NCI-H82 treated with DMSO at 0.1 percent for 48 hours (cell line): ENCODE data around the gene PPP6R2.
"Not testable (repeated sequence)": the region's sequence is repeated elsewhere in the genome, so short reads cannot be mapped to it uniquely, and the experiment has no call there.

Source experiments
- DNase-seq: peaks from one replicate; lab custom pipeline; 2025; ENCODE audit not compliant: unreplicated experiment; lab: John Stamatoyannopoulos, UW

Gene PPP6R2

DNA sequence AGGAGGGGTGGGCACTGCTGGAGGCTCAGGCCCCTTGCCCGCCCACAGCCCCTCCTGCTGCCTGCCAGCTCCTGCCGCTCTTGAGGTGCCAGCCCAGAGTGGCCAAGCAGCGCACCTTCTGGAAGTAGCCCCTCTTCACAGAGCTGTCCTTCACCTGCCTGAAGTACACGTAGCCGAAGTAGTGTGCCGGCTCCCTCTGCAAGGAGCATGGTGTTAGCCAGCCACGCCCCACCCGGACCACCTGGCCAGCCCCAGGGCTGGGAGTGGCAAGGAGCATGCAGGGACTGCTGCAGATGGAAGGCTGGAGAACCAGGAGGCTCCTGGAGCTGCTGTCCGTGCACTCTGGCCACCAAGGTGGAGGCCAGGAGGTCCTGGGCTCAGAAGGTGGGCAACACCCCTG, 25.9 kb upstream of the PPP6R2 start:
- DNase-seq = no peak

DNA sequence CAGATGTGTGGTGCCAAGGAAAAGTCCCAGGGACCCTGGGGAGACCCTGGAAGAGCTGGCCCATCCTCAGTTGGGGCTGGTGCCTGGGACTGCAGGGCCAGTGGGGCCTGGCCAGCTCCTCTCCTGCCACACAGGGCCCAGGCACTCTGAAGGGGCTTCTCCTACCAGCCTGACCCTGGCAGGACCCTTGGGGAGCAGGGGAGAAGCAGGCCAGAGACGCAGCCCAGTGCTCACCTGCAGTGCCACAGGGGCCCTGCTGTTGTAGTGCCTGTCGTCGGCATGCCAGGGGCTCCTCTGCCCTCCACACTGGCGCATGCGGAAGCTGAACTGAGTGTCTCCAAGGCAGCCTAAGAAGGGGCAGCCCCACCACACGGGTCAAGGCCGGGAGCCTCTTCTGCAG, 25.5 kb upstream of the PPP6R2 start:
- no peak for DNase-seq

DNA sequence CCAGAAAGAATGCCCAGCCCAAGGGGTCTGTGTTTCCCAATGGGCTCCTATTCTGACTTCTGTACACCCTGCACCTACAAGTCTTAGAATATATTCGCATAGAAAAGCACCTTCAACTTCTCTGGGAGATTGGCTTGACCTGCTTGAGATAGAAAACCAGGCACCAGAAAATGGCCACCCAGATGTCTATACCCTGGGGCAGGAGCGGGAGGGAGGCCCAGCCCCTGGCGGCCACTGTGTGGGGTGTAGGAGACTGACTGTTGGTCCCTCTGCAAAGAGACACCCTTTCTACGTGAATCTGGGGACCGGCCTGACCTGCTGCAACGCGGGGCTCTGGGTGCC, 24.8 kb upstream of the PPP6R2 start:
- no peak for DNase-seq

DNA sequence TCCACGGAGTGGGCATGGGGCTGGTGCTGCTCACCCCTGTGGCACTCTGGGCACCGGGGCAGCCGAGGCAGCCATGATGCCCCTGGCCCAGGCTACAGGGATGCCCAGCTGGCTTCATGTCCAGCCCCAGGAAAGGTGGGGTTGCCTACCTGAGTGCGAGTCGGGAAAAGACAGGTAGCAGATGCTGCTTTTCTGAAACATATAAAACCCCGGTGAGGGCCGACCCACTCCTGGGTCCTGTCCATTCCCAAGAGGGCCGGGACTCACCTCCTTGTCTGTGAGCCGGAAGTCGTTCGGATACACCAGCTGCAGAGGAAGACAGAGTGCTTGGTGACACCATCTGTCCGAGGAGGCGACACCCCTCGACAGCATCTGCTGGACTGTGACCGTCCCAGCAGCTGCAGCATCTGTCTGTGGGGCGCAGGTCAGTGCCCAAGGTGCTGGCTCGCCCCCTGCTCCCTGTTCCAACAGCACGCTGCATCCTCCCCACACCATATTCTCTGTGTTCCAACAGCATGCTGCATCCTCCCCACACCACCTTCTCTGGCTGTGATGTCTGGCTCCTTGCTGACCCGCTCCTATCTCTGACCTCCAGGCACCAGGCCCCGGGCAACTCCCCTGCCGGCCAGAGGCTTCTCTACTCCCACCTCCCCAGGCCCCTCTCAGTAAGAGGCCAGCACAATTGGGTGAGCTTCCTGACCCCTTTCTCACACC, 24.3 kb upstream of the PPP6R2 start:
- DNase-seq = no peak

DNA sequence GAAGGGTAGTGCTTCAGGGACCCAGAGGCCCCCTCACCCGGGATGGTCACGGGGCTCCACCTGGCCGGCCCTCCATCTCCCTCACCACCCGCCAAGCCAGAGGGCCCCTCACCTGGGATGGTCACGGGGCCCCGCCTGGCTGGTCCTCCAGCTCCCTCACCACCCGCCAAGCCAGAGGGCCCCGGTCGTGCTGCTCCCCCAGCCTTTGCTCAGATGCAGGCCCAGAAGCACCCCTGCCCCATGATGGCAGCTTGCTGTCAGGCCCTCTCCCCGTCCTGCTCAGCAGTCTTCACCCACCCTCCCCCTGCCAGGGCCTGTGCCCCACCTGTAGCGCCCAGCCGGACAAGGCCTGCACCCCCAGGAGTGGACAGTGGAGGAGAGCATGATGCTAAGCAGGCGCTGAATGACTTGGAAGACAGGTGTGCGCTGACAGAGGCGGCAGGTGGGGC, 23.6 kb upstream of the PPP6R2 start:
- DNase-seq = no peak

DNA sequence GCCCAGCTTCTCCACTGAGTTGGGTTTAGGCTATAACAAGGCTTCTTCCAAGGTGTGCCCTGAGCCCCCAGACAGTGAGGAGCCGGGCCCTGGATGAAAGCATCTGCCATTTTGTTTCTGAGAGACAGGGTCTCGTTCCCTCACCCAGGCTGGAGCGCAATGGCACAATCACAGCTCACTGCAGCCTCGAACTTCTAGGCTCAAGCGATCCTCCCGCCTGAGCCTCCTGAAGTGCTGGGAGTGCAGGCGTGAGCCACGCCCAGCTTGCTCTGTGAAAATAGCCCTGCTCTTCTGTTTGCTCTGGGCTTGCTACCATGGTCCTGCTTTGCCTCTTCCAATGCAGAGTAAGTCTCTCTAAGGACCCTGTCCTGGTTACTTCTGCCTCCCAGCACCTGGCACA, 23.0 kb upstream of the PPP6R2 start:
- DNase-seq = no peak

DNA sequence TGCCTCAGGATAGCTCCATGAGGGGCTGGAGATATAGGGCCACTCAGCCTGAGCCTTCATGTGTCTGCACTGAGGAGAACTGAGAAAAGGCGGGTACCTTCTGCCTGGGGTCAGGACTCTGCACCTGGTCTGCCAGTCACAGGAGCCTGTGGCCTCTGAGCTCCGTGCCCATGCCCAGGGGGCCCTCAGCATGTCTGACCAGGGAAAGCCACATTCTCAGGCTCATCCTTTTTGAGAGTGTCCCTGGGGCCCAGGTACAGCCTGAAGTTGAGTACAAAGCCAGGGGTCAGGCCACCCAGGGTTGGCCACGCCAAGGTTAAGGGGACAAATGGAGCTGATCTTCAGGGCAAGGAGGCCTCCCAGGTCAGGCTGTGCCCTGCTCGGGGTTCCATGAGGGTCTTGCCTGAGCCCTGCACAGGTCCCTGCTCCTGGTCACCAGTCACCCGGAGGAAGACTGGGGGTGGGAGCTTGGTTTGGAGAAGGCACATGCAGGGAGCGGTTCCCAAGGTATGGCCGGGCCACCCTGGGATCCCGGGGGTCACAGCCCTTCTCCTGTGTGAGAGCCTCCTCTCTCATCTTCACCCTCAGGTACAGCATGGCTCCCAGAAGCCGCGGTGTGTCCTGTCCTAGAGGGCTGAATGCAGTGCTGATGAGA, 22.3 kb upstream of the PPP6R2 start:
- no peak for DNase-seq

DNA sequence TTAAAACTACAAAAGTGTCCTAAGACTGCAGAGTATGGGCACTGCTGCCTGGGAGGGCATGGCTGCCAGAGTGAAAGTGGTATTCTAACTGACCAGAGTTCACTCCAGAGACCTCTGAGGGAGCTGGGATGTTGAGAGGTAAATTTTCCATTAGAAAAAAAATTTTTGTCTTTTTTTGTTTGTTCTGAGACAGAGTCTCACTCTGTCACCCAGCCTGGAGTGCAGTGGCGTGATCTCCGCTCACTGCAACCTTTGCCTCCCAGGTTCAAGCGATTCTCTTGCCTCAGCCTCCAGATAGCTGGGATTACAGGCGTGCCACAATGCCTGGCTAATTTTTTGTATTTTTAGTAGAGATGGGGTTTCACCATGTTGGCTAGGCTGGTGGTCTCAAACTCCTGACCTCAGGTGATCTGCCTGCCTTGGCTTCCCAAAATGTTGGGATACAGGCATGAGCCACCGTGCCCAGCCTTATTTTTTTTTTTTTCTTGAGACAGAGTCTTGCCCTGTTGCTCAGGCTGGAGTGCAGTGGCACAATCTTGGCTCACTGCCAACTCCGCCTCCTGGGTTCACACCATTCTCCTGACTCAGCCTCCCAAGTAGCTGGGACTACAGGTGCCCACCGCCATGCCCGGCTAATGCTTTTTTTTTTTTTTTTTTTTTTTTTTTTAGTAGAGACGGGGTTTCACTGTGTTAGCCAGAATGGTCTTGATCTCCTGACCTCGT, 20.6 kb upstream of the PPP6R2 start:
- not testable (repeated sequence) for DNase-seq

DNA sequence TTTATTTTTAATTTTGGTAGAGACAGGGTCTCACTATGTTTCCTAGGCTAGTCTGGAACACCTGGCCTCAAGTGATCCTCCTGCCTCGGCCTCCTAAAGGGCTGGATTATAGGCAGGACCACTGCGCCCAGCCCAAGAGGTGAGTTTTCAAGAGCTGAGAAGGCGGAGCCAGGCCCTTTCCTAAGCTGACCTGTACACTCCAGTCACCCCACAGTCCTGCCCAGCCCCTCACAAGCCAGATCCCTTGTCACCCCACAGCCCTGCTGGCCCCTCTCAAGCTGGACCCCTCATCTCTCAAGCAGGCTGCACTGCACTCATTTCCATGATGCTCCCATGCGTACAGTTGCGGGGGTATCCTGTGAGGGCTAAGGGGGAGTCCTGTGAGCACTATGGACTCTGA, 19.2 kb upstream of the PPP6R2 start:
- no peak for DNase-seq

DNA sequence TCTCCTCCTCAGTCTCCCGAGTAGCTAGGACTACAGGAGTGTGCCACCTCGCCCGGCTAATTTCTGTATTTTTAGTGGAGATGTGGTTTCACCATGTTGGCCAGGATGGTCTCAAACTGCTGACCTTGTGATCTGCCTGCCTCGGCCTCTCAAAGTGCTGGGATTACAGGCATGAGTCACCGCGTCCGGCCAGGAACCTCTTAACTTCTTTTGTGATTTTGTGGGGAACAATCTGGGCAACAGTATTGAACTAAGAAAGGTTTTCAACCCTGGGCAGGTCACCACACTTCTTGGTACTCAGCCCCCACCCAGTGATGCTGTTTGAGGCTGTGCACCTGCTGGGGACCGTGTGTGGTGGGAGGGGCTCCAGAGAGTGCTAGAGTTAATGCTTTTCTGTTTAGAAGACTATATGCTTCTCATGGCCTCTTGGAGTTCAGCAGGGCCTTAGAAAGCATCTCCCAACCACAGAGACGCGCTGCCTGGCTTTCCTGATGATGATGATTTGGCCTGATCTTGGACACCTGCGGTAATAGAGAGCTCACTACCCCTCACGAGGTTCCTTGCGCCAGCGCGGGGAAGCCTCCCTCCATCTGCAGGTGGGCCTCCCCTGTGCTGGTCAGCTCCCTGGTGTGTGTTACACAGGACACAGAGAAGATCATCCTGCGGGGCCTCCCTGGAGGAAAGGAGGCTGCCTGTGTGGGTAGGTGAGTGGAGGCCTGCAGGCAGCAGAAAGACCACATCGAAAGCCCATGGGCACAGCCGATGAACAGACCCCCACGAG, 17.5 kb upstream of the PPP6R2 start:
- no peak for DNase-seq

DNA sequence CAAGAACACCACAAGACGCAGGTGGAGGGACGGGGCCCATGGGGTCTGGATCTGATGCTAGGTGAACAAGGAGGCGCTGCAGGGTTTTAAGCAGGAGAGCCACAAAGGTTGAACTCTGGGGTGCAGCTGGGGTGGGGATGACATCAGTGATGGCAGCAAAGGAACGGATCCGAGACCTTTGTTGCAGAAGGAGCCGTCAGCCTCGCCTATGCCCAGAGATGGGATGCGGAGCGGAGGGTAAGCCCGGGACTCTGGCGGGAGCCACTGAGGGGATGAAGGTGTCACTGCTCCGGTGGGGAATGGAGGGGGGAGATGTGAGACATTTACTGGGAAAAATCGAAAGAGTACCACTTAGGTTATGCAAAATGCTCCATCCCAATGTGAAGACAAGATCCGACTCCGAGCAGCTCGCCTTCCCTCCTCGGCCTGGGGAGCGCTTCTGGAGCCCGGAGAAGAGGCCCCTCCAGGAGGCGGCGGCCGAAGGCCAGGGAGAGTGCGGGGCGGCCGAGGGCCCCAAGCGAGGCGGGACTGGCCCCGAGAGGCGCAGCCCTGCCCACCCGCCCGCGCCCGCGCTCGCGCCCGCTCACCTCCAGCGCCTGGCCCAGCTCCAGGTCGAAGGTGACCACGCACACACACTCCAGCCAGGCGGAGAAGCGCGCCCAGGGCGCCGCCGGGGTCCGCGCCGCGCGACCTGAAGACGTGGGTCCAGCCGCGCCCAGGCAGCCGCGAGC, 16.7 kb upstream of the PPP6R2 start:
- no peak for DNase-seq

DNA sequence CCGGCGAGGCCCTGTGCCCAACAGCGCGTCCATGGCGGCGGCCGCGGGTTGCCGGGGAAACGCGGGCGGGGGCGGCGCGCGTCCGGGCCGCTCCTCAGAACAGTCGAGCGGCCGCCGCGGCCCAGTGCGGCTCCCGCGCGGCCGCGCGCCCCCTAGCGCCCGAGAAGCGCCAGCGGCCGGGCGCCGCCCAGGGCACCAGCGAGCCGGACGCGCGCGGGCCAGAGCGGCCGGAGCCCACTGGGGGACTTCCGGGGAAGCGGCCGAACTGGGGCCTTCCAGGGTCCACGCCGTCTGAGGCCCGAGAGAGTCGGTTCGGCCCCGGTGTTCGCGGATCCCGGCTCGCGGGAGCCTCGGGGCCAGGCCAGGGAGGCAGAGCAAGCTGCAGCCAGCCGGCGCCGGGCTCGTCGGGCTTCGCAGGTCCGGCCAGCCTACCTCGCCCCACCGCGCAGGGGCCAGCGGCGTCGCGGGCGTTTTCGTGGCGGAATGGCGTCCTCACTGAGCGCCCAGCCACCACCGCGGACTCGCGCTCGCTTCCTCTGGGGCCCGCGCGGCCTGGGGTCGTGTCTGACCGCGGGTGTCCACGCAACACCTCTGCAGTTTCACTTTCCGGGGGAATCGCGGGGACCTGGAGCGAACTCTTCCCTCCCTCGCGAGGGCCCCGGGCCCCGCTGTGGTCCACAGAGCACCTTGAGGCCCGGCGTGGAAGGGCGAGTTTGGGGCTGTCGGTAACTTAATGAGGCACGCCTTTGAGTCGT, 16.0 kb upstream of the PPP6R2 start, which contains the start of gene DENND6B:
Gene DENND6B (minus strand): TSS at position 57 of the 755 bp plus-strand sequence. CDS start 24 bp downstream, at position 33.
- peak; percentile 39 for DNase-seq

DNA sequence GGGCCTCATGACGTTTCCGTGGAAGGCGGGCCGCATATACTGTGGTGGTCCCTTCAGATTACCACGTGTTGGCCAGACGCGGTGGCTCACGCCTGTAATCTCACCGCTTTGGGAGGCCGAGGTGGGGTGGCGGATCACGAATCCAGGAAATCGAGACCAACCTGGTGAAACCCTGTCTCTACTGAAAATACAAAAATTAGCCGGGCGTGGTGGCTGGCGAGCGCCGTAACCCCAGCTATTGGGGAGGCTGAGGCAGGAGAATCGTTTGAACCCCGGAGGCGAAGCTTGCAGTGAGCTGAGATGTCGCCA, 15.5 kb upstream of the PPP6R2 start:
- DNase-seq = no peak

DNA sequence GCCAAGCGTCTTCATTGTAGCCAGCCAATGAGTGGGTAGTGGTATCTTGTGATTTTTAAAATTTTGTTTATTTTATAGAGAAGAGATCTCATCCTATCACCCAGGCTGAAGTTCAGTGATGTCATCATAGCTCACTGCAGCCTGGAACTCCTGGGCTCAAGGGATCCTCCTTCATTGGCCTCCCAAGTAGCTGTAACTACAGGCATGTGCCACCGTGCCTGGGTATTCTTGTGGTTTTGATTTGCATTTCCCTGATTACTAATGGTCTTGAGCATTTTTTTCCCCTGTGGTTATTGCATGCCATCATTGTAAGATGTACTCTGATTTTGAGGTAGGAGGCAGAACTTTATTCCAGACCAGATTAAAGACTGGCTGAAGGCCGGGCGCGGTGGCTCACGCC, 13.9 kb upstream of the PPP6R2 start:
- DNase-seq = no peak

DNA sequence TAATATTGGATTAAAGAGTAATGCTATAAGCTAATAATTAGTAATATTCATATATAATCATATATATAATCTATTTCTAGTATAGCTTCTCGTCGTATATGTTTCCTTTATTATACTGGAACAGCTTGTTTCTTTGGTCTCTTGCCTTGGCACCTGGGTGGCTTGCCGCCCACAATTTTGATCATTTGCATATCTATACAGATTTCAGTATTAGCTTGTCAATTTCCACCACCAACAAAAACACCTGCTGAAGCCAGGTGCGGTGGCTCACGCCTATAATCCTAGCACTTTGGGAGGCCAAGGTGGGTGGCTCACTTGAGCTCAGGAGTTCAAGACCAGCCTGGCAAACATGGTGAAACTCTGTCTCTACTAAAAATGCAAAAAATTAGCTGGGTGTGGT, 8.7 kb upstream of the PPP6R2 start:
- DNase-seq = not testable (repeated sequence)

DNA sequence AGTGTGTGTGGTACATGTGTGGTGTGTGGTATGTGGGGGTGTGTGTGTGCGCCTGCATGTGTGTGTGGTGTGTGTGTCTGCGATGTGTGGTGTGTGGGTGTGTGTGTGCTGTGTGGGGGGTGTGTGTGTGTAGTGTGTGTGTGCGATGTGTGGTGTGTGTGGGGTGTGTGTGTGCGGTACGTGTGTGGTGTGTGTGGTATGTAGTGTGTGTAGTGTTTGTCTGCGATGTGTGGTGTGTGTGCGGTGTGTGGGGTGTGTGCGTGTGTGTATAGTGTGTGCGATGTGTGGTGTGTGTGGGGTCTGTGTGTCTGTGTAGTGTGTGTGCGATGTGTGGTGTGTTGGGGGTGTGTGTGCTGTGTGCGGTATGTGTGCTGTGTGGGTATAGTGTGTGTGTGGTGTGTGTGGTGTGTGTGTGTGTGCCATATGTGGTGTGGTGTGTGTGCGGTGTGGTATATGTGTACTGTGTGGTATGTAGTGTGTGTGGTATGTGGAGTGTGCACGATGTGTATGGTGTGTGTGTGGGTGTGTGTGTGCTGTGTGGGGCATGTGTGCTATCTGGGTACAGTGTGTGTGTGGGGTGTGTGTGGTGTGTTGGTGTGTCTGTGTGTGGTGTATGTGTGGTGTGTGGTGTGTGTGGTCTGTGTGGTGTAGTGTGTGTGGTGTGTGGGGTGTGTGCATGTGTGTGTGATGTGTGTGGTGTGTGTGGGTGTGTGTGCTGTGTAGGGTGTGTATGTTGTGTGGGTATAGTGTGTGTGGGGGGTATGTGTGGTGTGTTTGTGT, 5.7 kb upstream of the PPP6R2 start:
- DNase-seq = no peak

DNA sequence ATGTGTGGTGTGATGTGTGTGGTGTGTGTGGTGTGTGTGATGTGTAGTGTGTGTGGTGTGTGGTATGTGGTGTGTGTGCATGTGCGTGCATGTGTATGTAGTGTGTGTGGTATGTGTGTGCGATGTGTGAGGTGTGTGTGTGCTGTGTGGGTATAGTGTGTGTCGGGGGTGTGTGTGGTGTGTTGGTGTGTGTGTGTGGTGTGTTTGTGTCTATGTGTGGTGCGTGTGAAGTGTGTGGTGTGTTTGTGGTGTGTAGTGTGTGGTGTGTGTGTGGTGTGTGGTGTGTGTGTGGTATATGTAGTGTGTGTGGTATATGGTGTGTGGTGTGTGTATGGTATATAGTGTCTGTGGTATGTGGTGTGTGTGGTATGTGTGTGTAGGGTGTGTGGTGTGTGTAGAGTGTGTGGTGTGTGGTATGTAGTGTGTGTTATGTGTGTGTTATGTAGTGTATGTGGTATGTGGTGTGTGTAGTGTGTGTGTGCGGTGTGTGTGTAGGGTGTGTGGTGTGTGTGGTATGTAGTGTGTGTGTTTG, 5.0 kb upstream of the PPP6R2 start:
- DNase-seq = no peak

DNA sequence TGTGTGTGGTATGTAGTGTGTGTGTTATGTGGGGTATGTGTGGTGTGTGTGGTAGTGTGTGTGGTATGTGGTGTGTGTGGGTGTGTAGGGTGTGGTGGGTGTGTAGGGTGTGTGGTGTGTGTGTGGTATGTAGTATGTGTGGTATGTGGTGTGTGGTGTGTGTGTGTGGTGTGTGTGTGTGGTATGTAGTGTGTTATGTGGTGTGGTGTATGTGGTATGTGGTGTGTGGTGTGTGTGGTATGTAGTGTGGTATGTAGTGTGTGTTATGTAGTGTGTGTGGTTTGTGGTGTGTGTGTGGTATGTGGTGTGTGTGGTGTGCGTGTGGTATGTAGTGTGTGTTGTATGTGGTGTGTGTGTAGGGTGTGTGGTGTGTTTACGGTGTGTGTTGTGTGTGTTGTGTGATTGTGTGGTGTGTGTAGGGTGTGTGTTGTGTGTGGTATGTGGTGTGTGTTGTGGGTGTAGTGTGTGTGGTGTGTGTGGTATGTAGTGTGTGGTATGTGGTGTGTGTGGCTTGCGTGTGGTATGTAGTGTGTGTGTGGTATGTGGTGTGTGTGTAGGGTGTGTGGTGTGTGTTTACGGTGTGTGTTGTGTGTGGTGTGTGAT, 4.2 kb upstream of the PPP6R2 start:
- no peak for DNase-seq
